D721Med (cell line): ENCODE measurements around the gene GPATCH1.
"Not testable (repeated sequence)": the region's sequence is repeated elsewhere in the genome, so short reads cannot be mapped to it uniquely, and the experiment has no call there.

Experiments used
- DNase-seq: peaks from one replicate; pipeline ENCODE4 v3.0.0; 2011; ENCODE audit warnings: low spot score; ENCODE audit not compliant: insufficient read length
- FAIRE-seq: peaks from 2 replicates; lab custom pipeline; 2011; peaks lifted over from hg19 to GRCh38; lab: Jason Lieb, UNC
- CTCF ChIP-seq: IDR thresholded peaks from 2 replicates; pipeline ENCODE4 v1.5.1; 2012; ENCODE audit warnings: mild to moderate bottlenecking, control low read depth; ENCODE audit not compliant: insufficient read depth; ENCODE audit errors: missing control alignments

GPATCH1 gene

DNA sequence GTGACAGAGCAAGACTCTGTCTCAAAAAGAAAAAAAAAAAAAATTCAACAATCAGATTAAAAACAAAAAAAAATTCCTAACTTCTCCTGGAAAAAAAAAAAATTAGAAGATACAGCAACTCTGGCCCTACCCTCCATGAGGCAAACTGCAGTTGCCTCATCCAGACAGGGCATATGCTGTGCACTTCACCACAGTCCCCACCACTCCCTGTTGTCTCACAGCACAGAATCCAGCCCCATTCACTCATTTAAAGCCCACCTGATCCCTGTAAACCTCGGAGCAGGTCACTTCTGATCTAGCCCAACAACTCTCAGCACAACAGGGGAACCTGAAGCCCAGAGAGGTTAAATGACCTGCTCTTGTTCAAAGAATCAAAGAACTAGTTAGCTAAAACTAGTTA lies 41.2 kb upstream of the GPATCH1 start:
- DNase-seq, result no peak
- no peak for TF ChIP-seq CTCF
- FAIRE-seq, result no peak

- TF ChIP-seq CTCF, result no peak
- no peak for DNase-seq
- no peak for FAIRE-seq
These were observed 39.8 kb upstream of the GPATCH1 start for GRCh38 chr19:33040994-33041827.

DNA sequence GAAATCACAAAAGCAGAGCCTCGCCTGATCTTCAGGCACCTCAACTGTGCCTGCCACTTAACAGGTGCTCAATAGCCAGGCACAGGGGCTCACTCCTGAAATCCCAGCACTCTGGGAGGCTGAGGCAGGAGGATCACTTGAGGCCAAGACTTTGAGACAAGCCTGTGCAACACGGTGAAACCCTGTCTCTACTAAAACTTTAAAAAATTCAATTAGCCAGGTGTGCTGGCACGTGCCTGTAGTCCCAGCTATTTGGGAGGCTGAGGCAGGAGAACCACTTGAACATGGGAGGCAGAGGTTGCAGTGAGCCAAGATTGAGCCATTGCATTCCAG lies 39.2 kb upstream of the GPATCH1 start:
- not testable (repeated sequence) for DNase-seq, FAIRE-seq

DNA sequence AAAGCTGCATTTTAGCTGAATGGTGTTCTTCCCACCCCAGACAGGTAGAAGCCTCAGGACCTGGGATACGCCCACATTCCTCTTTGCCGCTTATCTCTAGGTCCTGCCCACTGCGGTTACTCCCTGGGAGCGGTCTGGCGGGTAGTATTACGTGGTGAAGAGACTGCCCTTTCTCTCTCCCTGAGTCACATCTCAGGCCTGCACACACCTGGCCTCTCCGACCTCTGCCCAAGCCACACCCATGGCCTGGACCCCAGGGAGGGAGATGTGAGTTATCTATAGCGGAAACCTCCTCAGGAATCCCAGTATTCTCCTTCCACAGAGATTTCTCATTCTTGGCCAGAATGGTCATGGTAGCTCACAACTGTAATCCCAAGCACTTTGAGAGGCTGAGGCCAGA lies 33.6 kb upstream of the GPATCH1 start:
- DNase-seq (no peak), FAIRE-seq (no peak)
- no peak for TF ChIP-seq CTCF

DNA sequence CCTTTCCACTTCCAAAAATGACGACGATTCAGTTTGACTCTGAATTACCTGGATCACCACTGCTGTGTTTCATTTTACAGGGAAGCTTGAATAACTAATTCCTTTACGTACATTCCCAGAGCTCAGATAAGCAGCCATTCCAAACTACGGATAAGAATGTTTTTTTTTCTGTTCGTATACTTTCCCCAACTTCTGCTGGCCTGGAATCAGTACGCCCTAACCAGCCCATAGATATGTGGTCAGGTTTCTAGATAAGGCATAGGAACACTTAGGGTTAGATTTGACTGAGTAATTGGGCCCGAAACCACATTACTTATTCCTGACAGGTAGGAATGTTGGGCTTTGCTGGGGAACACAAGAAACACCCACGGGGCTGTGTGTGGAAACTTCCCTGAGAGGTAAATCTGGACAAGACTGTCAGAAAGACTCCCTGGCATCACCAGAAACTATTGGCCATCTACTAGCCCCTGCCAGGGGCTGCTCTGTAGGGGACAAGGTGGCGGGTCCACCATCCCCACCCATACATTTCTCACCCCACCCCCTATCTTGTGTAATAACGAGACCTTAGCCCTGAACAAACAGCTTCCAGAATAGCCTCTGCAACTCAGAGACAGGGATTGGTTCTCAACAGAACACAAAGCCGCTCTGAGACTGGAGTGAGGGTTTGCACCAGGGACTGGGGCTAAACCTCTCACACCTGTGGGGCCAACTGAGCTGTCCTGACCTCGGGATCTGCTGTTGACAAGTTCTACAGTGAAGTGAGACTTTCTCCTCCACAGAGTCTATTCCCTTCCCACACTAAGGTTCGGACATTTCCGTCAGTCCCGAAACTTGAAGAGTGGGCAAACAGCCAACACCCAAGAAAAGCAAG lies 31.9 kb upstream of the GPATCH1 start:
- no peak for DNase-seq
- no peak for TF ChIP-seq CTCF
- no peak for FAIRE-seq

- DNase-seq (no peak), FAIRE-seq (no peak)
- TF ChIP-seq CTCF, result no peak
These were observed 30.9 kb upstream of the GPATCH1 start for GRCh38 chr19:33050110-33050509.

DNA sequence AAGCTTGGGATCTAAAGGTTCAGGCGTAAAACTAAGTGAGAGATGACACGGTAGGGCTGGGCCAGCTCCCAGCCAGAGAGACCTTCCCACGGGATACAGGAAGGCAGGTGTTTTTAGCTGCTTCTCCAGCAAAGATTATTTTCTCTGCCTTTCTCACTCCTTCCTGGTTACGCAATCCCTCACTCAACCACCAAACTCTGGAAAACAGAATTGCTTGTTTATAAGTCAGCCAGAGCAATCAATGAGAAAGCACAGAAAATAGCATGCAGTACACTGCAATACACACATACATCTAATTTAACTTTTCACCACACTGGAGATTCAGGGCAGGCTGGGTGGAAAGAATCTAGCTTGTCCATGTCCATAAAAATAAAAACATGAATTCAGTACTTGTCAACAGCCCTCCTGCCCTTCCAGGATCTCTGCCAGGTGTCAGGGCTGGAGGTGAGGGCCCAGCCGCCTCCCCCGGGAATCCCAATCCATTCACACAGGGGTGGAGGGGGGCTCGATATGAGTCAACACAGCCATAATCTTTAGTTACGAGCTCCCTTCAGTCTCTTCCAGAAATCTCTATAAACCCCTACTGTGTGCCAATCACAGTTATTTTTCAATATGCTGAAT lies 28.5 kb upstream of the GPATCH1 start:
- DNase-seq (no peak), FAIRE-seq (no peak)
- no peak for TF ChIP-seq CTCF
